Vagina (tissue), 2 donors: ENCODE measurements around the gene EFNA4. TPM values are rescaled to one million over a fixed set of nuclear protein-coding genes. Genes with fewer than 3 reads are reported as not detected.

Experiments
- DNase-seq, 2 donors: peaks; one replicate each; pipeline ENCODE4 v3.0.0-alpha.2; 2017; ENCODE audit errors: extremely low spot score in 2 of 2
- H3K27ac ChIP-seq: fragments of 200-600 bp; sonication (generic); one replicate; pipeline ENCODE4 v1.5.1; 2019
- H3K27me3 ChIP-seq: fragments of 200-600 bp; sonication (generic); one replicate; pipeline ENCODE4 v1.5.1; 2019
- H3K36me3 ChIP-seq, 2 donors: fragments of 200-600 bp; sonication (generic); one replicate each; pipeline ENCODE4 v1.5.1; 2017 to 2019
- H3K4me1 ChIP-seq: fragments of 200-600 bp; sonication (generic); one replicate; pipeline ENCODE4 v1.5.1; 2019
- H3K4me3 ChIP-seq, 2 donors: fragments of 200-600 bp; sonication (generic); 1 replicate in 1 of 2; 2 replicates in 1 of 2; pipeline ENCODE4 v1.5.1; 2016 to 2019
- H3K9me3 ChIP-seq: fragments of 200-600 bp; sonication (generic); one replicate; pipeline ENCODE4 v1.5.1; 2019
- CTCF ChIP-seq, 3 experiments: fragments of 450-650 bp in 2 of 3; fragments of 200-600 bp in 1 of 3; sonication (generic) in 1 of 3; IDR thresholded peaks; one replicate each; pipeline ENCODE4 v1.5.1; 2017 to 2019; ENCODE audit warnings: antibody characterized with exemption in 3 of 3, mild to moderate bottlenecking in 2 of 3, moderate library complexity in 2 of 3
- POLR2A ChIP-seq, 2 donors: fragments of 450-650 bp; IDR thresholded peaks; one replicate each; pipeline ENCODE4 v1.6.1; 2017; ENCODE audit warnings: antibody characterized with exemption in 2 of 2, mild to moderate bottlenecking in 2 of 2, moderate library complexity in 2 of 2
- POLR2AphosphoS5 ChIP-seq, 2 donors: sonication (generic); formaldehyde crosslinking; IDR thresholded peaks; one replicate each; pipeline ENCODE4 v1.9.0; 2017; ENCODE audit warnings: antibody characterized with exemption in 2 of 2, mild to moderate bottlenecking in 2 of 2, low read depth in 1 of 2; ENCODE audit not compliant: insufficient read depth in 1 of 2
- intact Hi-C: fragments of 100-400 bp; cut with DNase I; formaldehyde crosslinking; loops from one replicate; pipeline ENCODE4 v1.15.1; 2023
- total RNA-seq: library from RNA; depleted of rRNA; stranded (reverse); fragments of >200 nt; gene quantifications from one replicate; pipeline ENCODE4 v1.2.3, GENCODE V29; 2016

The EFNA4 gene
- total RNA-seq, 1 donor from 2014 or later: 13.8 TPM

GRCh38 chr1:155022136-155022926 is 41.2 kb upstream of the EFNA4 start:
- DNase-seq: no peak
- H3K4me1 ChIP-seq: peaks cover 25% of the 10 kb centered on the region
- TF ChIP-seq POLR2A (IDR thresholded peaks at IDR 0.05): no peak
- TF ChIP-seq CTCF (IDR thresholded peaks at IDR 0.05): no peak
- TF ChIP-seq POLR2AphosphoS5 (IDR thresholded peaks at IDR 0.05; ENCODE audit: insufficient read depth in 1 of 2, low read depth in 1 of 2): no peak

GRCh38 chr1:155022927-155023236 is 40.7 kb upstream of the EFNA4 start:
- no peak for TF ChIP-seq CTCF (IDR thresholded peaks at IDR 0.05)
- TF ChIP-seq POLR2AphosphoS5 (IDR thresholded peaks at IDR 0.05; ENCODE audit: insufficient read depth in 1 of 2, low read depth in 1 of 2): no peak
- H3K9me3 ChIP-seq: no peaks in the 10 kb centered on the region
- no peaks in the 10 kb centered on the region for H3K27me3 ChIP-seq
- H3K4me3 ChIP-seq: no peak overlapping the region
- no peak for DNase-seq
- intact Hi-C loops: no loop called here
- H3K27ac ChIP-seq: no peak overlapping the region
- H3K4me1 ChIP-seq: peaks cover 21% of the 10 kb centered on the region
- no peaks in the 10 kb centered on the region for H3K36me3 ChIP-seq

More at GRCh38 chr1:155022136-155022926, 41.2 kb upstream of the EFNA4 start:
- Histone ChIP-seq H3K9me3 (no peaks in the 10 kb centered on the region), H3K4me3 (no peak overlapping the region), H3K27ac (no peak overlapping the region), H3K36me3 (no peaks in the 10 kb centered on the region), H3K27me3 (no peaks in the 10 kb centered on the region)
- intact Hi-C loops: no loop called here

GRCh38 chr1:155023627-155024026 is 39.9 kb upstream of the EFNA4 start:
- no peak for DNase-seq
- Histone ChIP-seq H3K27ac (no peak overlapping the region), H3K9me3 (no peaks in the 10 kb centered on the region), H3K36me3 (no peaks in the 10 kb centered on the region), H3K27me3 (no peaks in the 10 kb centered on the region), H3K4me3 (no peak overlapping the region), H3K4me1 (peaks cover 14% of the 10 kb centered on the region)
- intact Hi-C loops: no loop called here
- no peak for TF ChIP-seq POLR2A (IDR thresholded peaks at IDR 0.05)
- no peak for TF ChIP-seq CTCF (IDR thresholded peaks at IDR 0.05)
- no peak for TF ChIP-seq POLR2AphosphoS5 (IDR thresholded peaks at IDR 0.05; ENCODE audit: insufficient read depth in 1 of 2, low read depth in 1 of 2)

- Histone ChIP-seq H3K4me3 (no peak overlapping the region), H3K36me3 (no peaks in the 10 kb centered on the region), H3K4me1 (peaks cover 7% of the 10 kb centered on the region), H3K9me3 (no peaks in the 10 kb centered on the region), H3K27ac (no peak overlapping the region), H3K27me3 (no peaks in the 10 kb centered on the region)
- TF ChIP-seq POLR2AphosphoS5 (IDR thresholded peaks at IDR 0.05; ENCODE audit: insufficient read depth in 1 of 2, low read depth in 1 of 2): no peak
- no peak for TF ChIP-seq POLR2A (IDR thresholded peaks at IDR 0.05)
- TF ChIP-seq CTCF (IDR thresholded peaks at IDR 0.05): no peak
- intact Hi-C loops: no loop called here
- no peak for DNase-seq
Measured at GRCh38 chr1:155024315-155024714, 39.2 kb upstream of the EFNA4 start.

- no peaks in the 10 kb centered on the region for H3K9me3 ChIP-seq
- no peak for TF ChIP-seq POLR2AphosphoS5 (IDR thresholded peaks at IDR 0.05; ENCODE audit: insufficient read depth in 1 of 2, low read depth in 1 of 2)
- no peaks in the 10 kb centered on the region for H3K36me3 ChIP-seq
- no peaks in the 10 kb centered on the region for H3K27me3 ChIP-seq
- no peak overlapping the region for H3K27ac ChIP-seq
- no peaks in the 10 kb centered on the region for H3K4me1 ChIP-seq
- intact Hi-C loops: no loop called here
- H3K4me3 ChIP-seq: no peak overlapping the region
- DNase-seq: no peak
Measured at GRCh38 chr1:155026154-155026553, 37.4 kb upstream of the EFNA4 start.
